GM12878 (cell line): Measurements from ENCODE around the gene LCN12. TPM values are rescaled to one million over a fixed set of nuclear protein-coding genes. Genes with fewer than 3 reads are reported as not detected.

Source experiments
- ATAC-seq: fragments of 200-7000 bp; cut with Tn5 transposase; 3 replicates; pipeline ENCODE4 v1.9.1; 2020; ENCODE audit warnings: mild to moderate bottlenecking, moderate library complexity
- BruUV-seq: library from RNA; stranded (reverse); fragments of 400-500 nt; replicated peaks from 2 replicates; lab custom pipeline; 2021; lab: Mats Ljungman, UMichigan
- CTCF ChIA-PET: fragments of 300-600 bp; sonication (Branson Sonifier 250); formaldehyde crosslinking; extraction: SDS; loops from one replicate; lab custom pipeline; 2021; ENCODE audit warnings: inconsistent platforms; lab: Yijun Ruan, JAX
- POLR2A ChIA-PET: fragments of 350-600 bp; formaldehyde crosslinking; extraction: SDS; loops from one replicate; lab custom pipeline; 2021; ENCODE audit warnings: inconsistent platforms; lab: Charles Lee
- RAD21 ChIA-PET: fragments of 300-600 bp; sonication (Branson Sonifier 250); formaldehyde crosslinking; loops from one replicate; lab custom pipeline; 2023; ENCODE audit warnings: antibody characterized with exemption; ENCODE audit not compliant: unreplicated experiment; lab: Charles Lee
- SMC1A ChIA-PET: fragments of 300-600 bp; sonication (Branson Sonifier 250); formaldehyde crosslinking; loops from one replicate; lab custom pipeline; 2023; ENCODE audit not compliant: unreplicated experiment, uncharacterized antibody; lab: Charles Lee
- DNase-seq: peaks from one replicate; pipeline ENCODE4 v3.0.0-alpha.2; 2011; ENCODE audit warnings: low read depth, low spot score
- FAIRE-seq: peaks from 3 replicates; lab custom pipeline; 2011; peaks lifted over from hg19 to GRCh38; lab: Jason Lieb, UNC
- H2AFZ ChIP-seq: 2 replicates; pipeline ENCODE4 v1.6.0; 2011; ENCODE audit warnings: low read depth, low read length, control low read depth; ENCODE audit not compliant: control insufficient read depth
- H3K27ac ChIP-seq: 2 replicates; pipeline ENCODE4 v1.5.1; 2011; ENCODE audit warnings: control low read depth; ENCODE audit not compliant: control insufficient read depth, insufficient read depth
- H3K27me3 ChIP-seq, 2 experiments: replicated peaks in 1 of 2; 2 replicates each; pipeline versions ENCODE4 v1.6.0 to v1.6.1; 2011; ENCODE audit warnings: low read length in 1 of 2; ENCODE audit not compliant: control insufficient read depth in 2 of 2, insufficient read depth in 2 of 2
- H3K36me3 ChIP-seq, 2 experiments: 2 replicates each; pipeline ENCODE4 v1.5.1; 2011; ENCODE audit warnings: low read length in 1 of 2; ENCODE audit not compliant: control insufficient read depth in 2 of 2, insufficient read depth in 2 of 2
- H3K4me1 ChIP-seq: 2 replicates; pipeline ENCODE4 v1.6.1; 2011; ENCODE audit warnings: mild to moderate bottlenecking, low read length, moderate library complexity, mixed read lengths; ENCODE audit not compliant: control insufficient read depth, insufficient read depth
- H3K4me2 ChIP-seq: 2 replicates; pipeline ENCODE4 v1.6.0; 2011; ENCODE audit warnings: control low read depth; ENCODE audit not compliant: control insufficient read depth, insufficient read depth
- H3K4me3 ChIP-seq: fragments of 200-600 bp; sonication (generic); 2 replicates; pipeline ENCODE4 v1.5.1; 2016
- H3K79me2 ChIP-seq: 2 replicates; pipeline ENCODE4 v1.6.0; 2011; ENCODE audit warnings: low read length; ENCODE audit not compliant: control insufficient read depth, insufficient read depth
- H3K9ac ChIP-seq: 2 replicates; pipeline ENCODE4 v1.8.0; 2011; ENCODE audit warnings: low read length, control low read depth, mixed read lengths; ENCODE audit not compliant: control insufficient read depth, insufficient read depth
- H3K9me3 ChIP-seq: replicated peaks from 3 replicates; pipeline ENCODE4 v1.5.1; 2011; ENCODE audit warnings: mild to moderate bottlenecking, low read length; ENCODE audit not compliant: control insufficient read depth, insufficient read depth
- H4K20me1 ChIP-seq: 2 replicates; pipeline ENCODE4 v1.6.0; 2011; ENCODE audit not compliant: control insufficient read depth, insufficient read depth
- CBFB ChIP-seq: IDR thresholded peaks from 2 replicates; pipeline ENCODE4 v1.6.1; 2016; ENCODE audit warnings: antibody characterized with exemption, low read depth
- CBX5 ChIP-seq: sonication (generic); IDR thresholded peaks from 2 replicates; pipeline ENCODE4 v1.6.1; 2016; ENCODE audit warnings: low read depth, moderate library complexity, mild to moderate bottlenecking, inconsistent platforms
- CHD4 ChIP-seq: fragments of 200-600 bp; sonication (generic); IDR thresholded peaks from 2 replicates; pipeline ENCODE4 v1.6.1; 2016; ENCODE audit warnings: mild to moderate bottlenecking
- GABPA ChIP-seq: IDR thresholded peaks from 2 replicates; pipeline ENCODE4 v1.6.1; 2014; ENCODE audit warnings: antibody characterized with exemption, low read depth, mild to moderate bottlenecking, inconsistent platforms
- HCFC1 ChIP-seq: fragments of 150-350 bp; IDR thresholded peaks from 2 replicates; pipeline ENCODE4 v1.6.1; 2014; ENCODE audit warnings: low read length
- HDAC2 ChIP-seq: fragments of 200-600 bp; sonication (generic); IDR thresholded peaks from 2 replicates; pipeline ENCODE4 v1.6.1; 2017
- IKZF1 ChIP-seq: fragments of 450-650 bp; conservative IDR thresholded peaks from 2 replicates; pipeline ENCODE4 v1.6.1; 2017; ENCODE audit warnings: antibody characterized with exemption, mild to moderate bottlenecking
- NFYA ChIP-seq: IDR thresholded peaks from 2 replicates; pipeline ENCODE4 v1.6.1; 2011; ENCODE audit warnings: low read depth, mild to moderate bottlenecking, low read length, improper control_type of control experiment, borderline replicate concordance
- NR2C2 ChIP-seq: IDR thresholded peaks from 2 replicates; pipeline ENCODE4 v1.6.1; 2011; ENCODE audit warnings: borderline replicate concordance, low read depth; ENCODE audit not compliant: control insufficient read depth, insufficient read length
- PAX8 ChIP-seq: fragments of 450-650 bp; IDR thresholded peaks from 2 replicates; pipeline ENCODE4 v1.6.1; 2017; ENCODE audit warnings: mild to moderate bottlenecking, moderate library complexity
- PBX3 ChIP-seq: IDR thresholded peaks from 2 replicates; pipeline ENCODE4 v1.6.1; 2011; ENCODE audit warnings: mild to moderate bottlenecking, low read depth, low read length, moderate library complexity; ENCODE audit not compliant: insufficient replicate concordance
- SIX5 ChIP-seq: IDR thresholded peaks from 2 replicates; pipeline ENCODE4 v1.6.1; 2011; ENCODE audit warnings: mild to moderate bottlenecking, low read depth, low read length, moderate library complexity; ENCODE audit not compliant: severe bottlenecking
- SRF ChIP-seq, 2 experiments: IDR thresholded peaks; 2 replicates each; pipeline ENCODE4 v1.6.1; 2011; ENCODE audit warnings: low read depth in 2 of 2, low read length in 2 of 2, mild to moderate bottlenecking in 1 of 2, moderate library complexity in 1 of 2
- ZBED1 ChIP-seq: IDR thresholded peaks from 2 replicates; pipeline ENCODE4 v1.6.1; 2016; ENCODE audit warnings: borderline replicate concordance
- ZNF217 ChIP-seq: fragments of 450-650 bp; IDR thresholded peaks from 2 replicates; pipeline ENCODE4 v1.6.1; 2017; ENCODE audit warnings: antibody characterized with exemption, mild to moderate bottlenecking
- ZNF274 ChIP-seq: IDR thresholded peaks from one replicate; pipeline ENCODE4 v1.8.0; 2011; ENCODE audit not compliant: insufficient read length, insufficient read depth
- ZZZ3 ChIP-seq: IDR thresholded peaks from 2 replicates; pipeline ENCODE4 v1.6.1; 2011; ENCODE audit warnings: low read depth; ENCODE audit not compliant: control insufficient read depth, insufficient read length
- WGBS: methylation state at CpG from one replicate; pipeline ENCODE4 v1.1.6; 2016; ENCODE audit warnings: low lambda C conversion rate; ENCODE audit not compliant: insufficient replicate concordance, insufficient coverage; ENCODE audit errors: missing lambda C conversion rate; 5-methylcytosine and 5-hydroxymethylcytosine counted together
- in situ Hi-C: fragments of 300-500 bp; cut with MboI; formaldehyde crosslinking; loops from 9 replicates; pipeline ENCODE4 v1.14.3; 2018; ENCODE audit warnings: mixed read lengths
- intact Hi-C: fragments of 100-400 bp; cut with micrococcal nuclease; formaldehyde crosslinking; loops from one replicate; pipeline ENCODE4 v1.14.2; 2022; ENCODE audit not compliant: unreplicated experiment
- polyA plus RNA-seq, 11 experiments: library from polyadenylated mRNA; depleted of rRNA in 4 of 11; unstranded in 6 of 11; stranded (reverse) in 5 of 11; fragments of >200 nt; fragmentation: Nextera tagmentation in 4 of 11; fragmentation: Illumina TruSeq in 1 of 11; extraction: Ambion mirVana in 4 of 11; extraction: Trizol in 1 of 11; gene quantifications; 1 replicate in 1 of 11; 2 replicates in 10 of 11; pipeline versions ENCODE4 v1.2.1 to v1.2.3, GENCODE V29; 2011 to 2016; ENCODE audit warnings: inconsistent platforms in 2 of 11, missing spikeins in 2 of 11, low read depth in 1 of 11
- total RNA-seq, 4 experiments: library from RNA; depleted of rRNA in 3 of 4; stranded (reverse); fragments of >200 nt in 3 of 4; fragmentation: Illumina TruSeq in 1 of 4; extraction: Trizol in 1 of 4; gene quantifications; 2 replicates each; pipeline versions ENCODE4 v1.2.1 to v1.2.3, GENCODE V29; 2013 to 2021
- TF ChIP-seq, protein P1 (sequence below): IDR thresholded peaks from 2 replicates; pipeline ENCODE4 v1.6.1; 2011; ENCODE audit warnings: borderline replicate concordance, low read depth, mild to moderate bottlenecking, moderate library complexity, mixed read lengths, low read length; ENCODE audit not compliant: insufficient read depth; ENCODE audit errors: extremely low read length
- TF ChIP-seq, protein P2 (sequence below): fragments of 450-650 bp; IDR thresholded peaks from 2 replicates; pipeline ENCODE4 v1.6.1; 2017; ENCODE audit warnings: mild to moderate bottlenecking, low read depth, inconsistent platforms; ENCODE audit not compliant: poor library complexity, severe bottlenecking

Gene LCN12
- total and polyA plus RNA-seq, 10 of the 15 experiments (the other 5 are each of a cell fraction or from before 2014, with no cell fraction given), result 0.06 to 0.64 (median 0.40) TPM; not detected in 3

GRCh38 chr9:136958473-136958872 is 6.4 kb downstream of the LCN12 start:
- Histone ChIP-seq H3K9ac (no peak overlapping the region), H3K9me3 (no peaks in the 10 kb centered on the region), H3K27me3 (no peaks in the 10 kb centered on the region), H3K27ac (no peak overlapping the region), H3K79me2 (no peaks in the 10 kb centered on the region), H3K4me2 (no peak overlapping the region), H3K4me1 (no peaks in the 10 kb centered on the region), H2AFZ (no peak overlapping the region), H4K20me1 (no peaks in the 10 kb centered on the region), H3K36me3 (no peaks in the 10 kb centered on the region), H3K4me3 (no peak overlapping the region)
- in situ Hi-C loops, result no loop called here
- WGBS, result 41% methylated on average over 7 of the region's 7 CpGs
- ATAC-seq, result no peak
- ChIA-PET POLR2A (no interaction called here), SMC1A (no interaction called here), RAD21 (no interaction called here), CTCF (no interaction called here)
- intact Hi-C loops, result no loop called here
- no TSS peak for BruUV-seq
- DNase-seq, result no peak
- no peak for FAIRE-seq
- TF ChIP-seq ZNF274, result no peak
- no peak for TF ChIP-seq GABPA
- no peak for TF ChIP-seq HCFC1
- no peak for TF ChIP-seq ZZZ3
- TF ChIP-seq, protein P1, sequence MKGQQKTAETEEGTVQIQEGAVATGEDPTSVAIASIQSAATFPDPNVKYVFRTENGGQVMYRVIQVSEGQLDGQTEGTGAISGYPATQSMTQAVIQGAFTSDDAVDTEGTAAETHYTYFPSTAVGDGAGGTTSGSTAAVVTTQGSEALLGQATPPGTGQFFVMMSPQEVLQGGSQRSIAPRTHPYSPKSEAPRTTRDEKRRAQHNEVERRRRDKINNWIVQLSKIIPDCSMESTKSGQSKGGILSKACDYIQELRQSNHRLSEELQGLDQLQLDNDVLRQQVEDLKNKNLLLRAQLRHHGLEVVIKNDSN, result no peak
- TF ChIP-seq ZNF217, result no peak
- TF ChIP-seq, protein P2, sequence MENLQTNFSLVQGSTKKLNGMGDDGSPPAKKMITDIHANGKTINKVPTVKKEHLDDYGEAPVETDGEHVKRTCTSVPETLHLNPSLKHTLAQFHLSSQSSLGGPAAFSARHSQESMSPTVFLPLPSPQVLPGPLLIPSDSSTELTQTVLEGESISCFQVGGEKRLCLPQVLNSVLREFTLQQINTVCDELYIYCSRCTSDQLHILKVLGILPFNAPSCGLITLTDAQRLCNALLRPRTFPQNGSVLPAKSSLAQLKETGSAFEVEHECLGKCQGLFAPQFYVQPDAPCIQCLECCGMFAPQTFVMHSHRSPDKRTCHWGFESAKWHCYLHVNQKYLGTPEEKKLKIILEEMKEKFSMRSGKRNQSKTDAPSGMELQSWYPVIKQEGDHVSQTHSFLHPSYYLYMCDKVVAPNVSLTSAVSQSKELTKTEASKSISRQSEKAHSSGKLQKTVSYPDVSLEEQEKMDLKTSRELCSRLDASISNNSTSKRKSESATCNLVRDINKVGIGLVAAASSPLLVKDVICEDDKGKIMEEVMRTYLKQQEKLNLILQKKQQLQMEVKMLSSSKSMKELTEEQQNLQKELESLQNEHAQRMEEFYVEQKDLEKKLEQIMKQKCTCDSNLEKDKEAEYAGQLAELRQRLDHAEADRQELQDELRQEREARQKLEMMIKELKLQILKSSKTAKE, result no peak
- TF ChIP-seq NFYA, result no peak
- no peak for TF ChIP-seq CBFB
- TF ChIP-seq PAX8, result no peak
- no peak for TF ChIP-seq IKZF1
- no peak for TF ChIP-seq CBX5
- no peak for TF ChIP-seq PBX3
- no peak for TF ChIP-seq NR2C2
- no peak for TF ChIP-seq HDAC2
- TF ChIP-seq SRF (IDR thresholded peaks at IDR 0.05; ENCODE audit: low read depth in 2 of 2, low read length in 2 of 2), result no peak
- TF ChIP-seq ZBED1, result no peak
- TF ChIP-seq CHD4, result no peak
- TF ChIP-seq SIX5, result no peak
